OCI-LY1 (cell line): ENCODE measurements around the gene EFCAB13.

Experiments used
- H2AFZ ChIP-seq: fragments of 200-600 bp; sonication (generic), shearing (Covaris generic); 2 replicates; pipeline ENCODE4 v1.6.0; 2014; ENCODE audit warnings: antibody characterized with exemption, mild to moderate bottlenecking, low read length
- H3F3A ChIP-seq: fragments of 200-600 bp; sonication (generic), shearing (Covaris generic); 2 replicates; pipeline ENCODE4 v1.6.0; 2014; ENCODE audit warnings: mild to moderate bottlenecking, antibody characterized with exemption, low read length, moderate library complexity; ENCODE audit not compliant: insufficient read depth
- H3K27ac ChIP-seq: fragments of 200-600 bp; sonication (generic); 2 replicates; pipeline ENCODE4 v1.5.1; 2014; ENCODE audit warnings: low read length, mixed run types, mild to moderate bottlenecking, low read depth; ENCODE audit not compliant: poor library complexity, severe bottlenecking
- H3K27me3 ChIP-seq: fragments of 200-600 bp; sonication (generic); 2 replicates; pipeline ENCODE4 v1.6.0; 2014; ENCODE audit warnings: antibody characterized with exemption, mild to moderate bottlenecking, low read length, moderate library complexity; ENCODE audit not compliant: insufficient read depth
- H3K36me3 ChIP-seq: fragments of 200-600 bp; sonication (generic); 2 replicates; pipeline ENCODE4 v1.6.1; 2014; ENCODE audit warnings: mild to moderate bottlenecking, antibody characterized with exemption, low read length, moderate library complexity, mixed read lengths; ENCODE audit not compliant: insufficient read depth
- H3K4me1 ChIP-seq: fragments of 200-600 bp; sonication (generic); 2 replicates; pipeline ENCODE4 v1.5.1; 2014; ENCODE audit warnings: mild to moderate bottlenecking, low read length, moderate library complexity; ENCODE audit not compliant: insufficient read depth, severe bottlenecking
- H3K4me2 ChIP-seq: fragments of 200-600 bp; sonication (generic), shearing (Covaris generic); 2 replicates; pipeline ENCODE4 v1.6.1; 2014; ENCODE audit warnings: low read length
- H3K4me3 ChIP-seq: fragments of 200-600 bp; sonication (generic); 2 replicates; pipeline ENCODE4 v1.5.1; 2014; ENCODE audit warnings: low read length, low read depth, mild to moderate bottlenecking, mixed read lengths; ENCODE audit not compliant: poor library complexity, severe bottlenecking
- H3K79me2 ChIP-seq: fragments of 200-600 bp; shearing (Covaris generic); 2 replicates; pipeline ENCODE4 v1.6.1; 2016; ENCODE audit warnings: mixed run types, low read length, mixed read lengths; ENCODE audit not compliant: insufficient read depth
- H3K9ac ChIP-seq: fragments of 200-600 bp; sonication (generic), shearing (Covaris generic); 2 replicates; pipeline ENCODE4 v1.6.1; 2014; ENCODE audit warnings: mild to moderate bottlenecking, low read length, mixed read lengths
- H3K9me2 ChIP-seq: fragments of 200-600 bp; sonication (generic), shearing (Covaris generic); 2 replicates; pipeline ENCODE4 v1.6.1; 2014; ENCODE audit warnings: low read depth, mild to moderate bottlenecking, low read length, mixed read lengths
- H3K9me3 ChIP-seq: fragments of 200-600 bp; shearing (Covaris generic); 2 replicates; pipeline ENCODE4 v1.6.1; 2014; ENCODE audit warnings: low read length, mixed read lengths
- H4K20me1 ChIP-seq: fragments of 200-600 bp; sonication (generic), shearing (Covaris generic); 2 replicates; pipeline ENCODE4 v1.6.0; 2016; ENCODE audit warnings: mild to moderate bottlenecking, low read length; ENCODE audit not compliant: insufficient read depth
- CTCF ChIP-seq: fragments of 200-600 bp; sonication (generic), shearing (Covaris generic); IDR thresholded peaks from 2 replicates; pipeline ENCODE4 v1.5.1; 2017; ENCODE audit warnings: mild to moderate bottlenecking, antibody characterized with exemption, low read length, moderate library complexity, mixed read lengths
- EZH2 ChIP-seq: fragments of 200-600 bp; sonication (generic), shearing (Covaris generic); IDR thresholded peaks from 2 replicates; pipeline ENCODE4 v1.8.0; 2017; ENCODE audit warnings: borderline replicate concordance, mixed run types, mild to moderate bottlenecking, antibody characterized with exemption, low read length, moderate library complexity, mixed read lengths

The EFCAB13 gene

GRCh38 chr17:47401100-47401499, 77.3 kb downstream of the EFCAB13 start:
- H3K36me3 ChIP-seq = 0 out of 2 replicates have a peak, but pooled peaks cover 3% of the 10 kb centered on the region
- H3K79me2 ChIP-seq = no peaks in the 10 kb centered on the region
- no peaks in the 10 kb centered on the region for H3K27me3 ChIP-seq
- no peaks in the 10 kb centered on the region for H3F3A ChIP-seq
- H3K4me1 ChIP-seq = no peaks in the 10 kb centered on the region
- no peak overlapping the region for H3K4me2 ChIP-seq
- no peak overlapping the region for H3K4me3 ChIP-seq
- H4K20me1 ChIP-seq = no peaks in the 10 kb centered on the region
- no peaks in the 10 kb centered on the region for H3K9me2 ChIP-seq
- no peak for TF ChIP-seq EZH2
- no peak for TF ChIP-seq CTCF
- H3K9ac ChIP-seq = no peak overlapping the region
- no peak overlapping the region for H2AFZ ChIP-seq
- H3K9me3 ChIP-seq = peaks cover 3% of the 10 kb centered on the region; the same call in 1 of the 2 replicates
- no peak overlapping the region for H3K27ac ChIP-seq

GRCh38 chr17:47404006-47404405, 80.3 kb downstream of the EFCAB13 start:
- Histone ChIP-seq H3K79me2 (no peaks in the 10 kb centered on the region), H3K27me3 (no peaks in the 10 kb centered on the region), H3K9me3 (no peaks in the 10 kb centered on the region), H3K4me1 (no peaks in the 10 kb centered on the region), H3K27ac (no peak overlapping the region), H2AFZ (no peak overlapping the region), H3K4me2 (no peak overlapping the region), H3K9ac (no peak overlapping the region), H3K4me3 (no peak overlapping the region), H3F3A (no peaks in the 10 kb centered on the region), H3K9me2 (no peaks in the 10 kb centered on the region), H4K20me1 (no peaks in the 10 kb centered on the region), H3K36me3 (no peaks in the 10 kb centered on the region)
- no peak for TF ChIP-seq CTCF
- TF ChIP-seq EZH2 = no peak

GRCh38 chr17:47404875-47405274, 81.1 kb downstream of the EFCAB13 start:
- Histone ChIP-seq H3K4me3 (no peak overlapping the region), H3K27me3 (no peaks in the 10 kb centered on the region), H2AFZ (no peak overlapping the region), H3K79me2 (no peaks in the 10 kb centered on the region), H3K27ac (no peak overlapping the region), H3K9ac (no peak overlapping the region), H3K4me1 (no peaks in the 10 kb centered on the region), H3F3A (no peaks in the 10 kb centered on the region), H4K20me1 (no peaks in the 10 kb centered on the region), H3K9me2 (no peaks in the 10 kb centered on the region), H3K4me2 (no peak overlapping the region), H3K36me3 (no peaks in the 10 kb centered on the region), H3K9me3 (no peaks in the 10 kb centered on the region)
- no peak for TF ChIP-seq CTCF
- TF ChIP-seq EZH2 = no peak
